Hepatic stellate cell (primary cell): ENCODE data around the gene UBR1.
"Not testable (repeated sequence)": the region's sequence is repeated elsewhere in the genome, so short reads cannot be mapped to it uniquely, and the experiment has no call there.

Experiments
- DNase-seq: peaks from one replicate; pipeline ENCODE4 v3.0.0; 2011; ENCODE audit warnings: low spot score

Gene UBR1

DNA sequence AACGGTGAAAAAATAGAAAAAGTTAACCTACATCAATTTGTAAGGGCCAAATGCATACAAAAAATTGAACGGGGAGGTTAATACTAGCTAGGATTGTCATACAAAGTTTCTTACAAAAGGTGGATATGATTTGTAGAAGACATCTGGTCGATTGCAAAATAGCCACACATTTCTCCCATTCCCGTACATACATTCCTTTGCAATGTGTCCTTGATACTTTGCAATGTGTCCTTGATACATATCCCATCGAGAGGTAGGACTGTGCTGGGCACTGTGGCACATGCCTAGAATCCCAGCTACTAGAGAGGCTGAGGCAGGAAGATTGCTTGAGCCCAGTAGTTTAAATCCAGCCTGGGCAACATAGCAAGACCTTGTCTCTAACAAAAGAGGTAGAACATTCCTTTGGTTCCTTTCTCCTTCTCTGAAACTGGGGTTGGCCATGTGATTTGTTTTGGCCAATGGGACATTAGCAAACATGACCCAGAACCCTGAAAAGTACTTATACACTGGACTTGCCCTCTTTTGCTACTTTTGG is 194.7 kb downstream of the UBR1 start:
- no peak for DNase-seq

GRCh38 chr15:42908538-42908937 is 197.3 kb downstream of the UBR1 start:
- DNase-seq: no peak

GRCh38 chr15:42903388-42904324 is 202.2 kb downstream of the UBR1 start:
- no peak for DNase-seq

- not testable (repeated sequence) for DNase-seq
Measured at GRCh38 chr15:42893911-42894310, 211.9 kb downstream of the UBR1 start.
